ENCODE data around the gene RAPGEF1.

Gene RAPGEF1

GRCh38 chr9:131671133-131671520 lies 68.7 kb downstream of the RAPGEF1 start:
- Histone ChIP-seq H2BK5ac (ENCODE audit: low read length) (no peak overlapping the region), H3K9ac (ENCODE audit: low read length) (no peak overlapping the region), H3K18ac (ENCODE audit: low read length) (peak overlapping the region; percentile 24), H3K4me2 (ENCODE audit: low read length) (no peak overlapping the region), H3K4ac (ENCODE audit: low read depth, low read length) (no peak overlapping the region), H2AK5ac (ENCODE audit: low read length) (no peak overlapping the region), H4K5ac (ENCODE audit: low read length) (no peak overlapping the region), H3K79me1 (ENCODE audit: low read length) (peaks cover 29% of the 10 kb centered on the region), H3K4me1 (ENCODE audit: control insufficient read depth, low read depth, low read length) (peaks cover 27% of the 10 kb centered on the region), H3K4me3 (ENCODE audit: low read length) (no peak overlapping the region), H4K8ac (ENCODE audit: low read depth, low read length) (no peak overlapping the region), H3K27ac (ENCODE audit: low read depth, low read length) (no peak overlapping the region), H3K27me3 (ENCODE audit: insufficient read depth, low read length, poor library complexity) (no peaks in the 10 kb centered on the region), H3K79me2 (ENCODE audit: control insufficient read depth, insufficient read depth, low read length) (peaks cover 32% of the 10 kb centered on the region), H3K56ac (ENCODE audit: low read length) (no peak overlapping the region), H2BK15ac (replicated peaks; ENCODE audit: low read depth) (no peak overlapping the region), H2BK120ac (ENCODE audit: low read depth, low read length) (no peak overlapping the region), H3K36me3 (ENCODE audit: control insufficient read depth, insufficient read depth, low read length) (no peaks in the 10 kb centered on the region), H3K23ac (ENCODE audit: low read length) (no peak overlapping the region)
- DNase-seq = peak; percentile 60
- WGBS (ENCODE audit: extremely low coverage, insufficient coverage, low lambda C conversion rate) = no CpG with 5 or more reads among the region's 9 CpGs

- H3K79me2 ChIP-seq (ENCODE audit: control insufficient read depth, insufficient read depth, low read length) = peaks cover 30% of the 10 kb centered on the region
- H3K18ac ChIP-seq (ENCODE audit: low read length) = peak overlapping the region; percentile 24
- peaks cover 27% of the 10 kb centered on the region for H3K4me1 ChIP-seq (ENCODE audit: control insufficient read depth, low read depth, low read length)
- H3K27ac ChIP-seq (ENCODE audit: low read depth, low read length) = peak overlapping the region; percentile 36
- no peak for DNase-seq
- no peaks in the 10 kb centered on the region for H3K27me3 ChIP-seq (ENCODE audit: insufficient read depth, low read length, poor library complexity)
- peak overlapping the region; percentile 47 for H4K5ac ChIP-seq (ENCODE audit: low read length)
- peaks cover 28% of the 10 kb centered on the region for H3K79me1 ChIP-seq (ENCODE audit: low read length)
- H2BK120ac ChIP-seq (ENCODE audit: low read depth, low read length) = no peak overlapping the region
- no peak overlapping the region for H2AK5ac ChIP-seq (ENCODE audit: low read length)
- H2BK15ac ChIP-seq (replicated peaks; ENCODE audit: low read depth) = no peak overlapping the region
- no peak overlapping the region for H3K23ac ChIP-seq (ENCODE audit: low read length)
- H4K8ac ChIP-seq (ENCODE audit: low read depth, low read length) = no peak overlapping the region
- H3K4me3 ChIP-seq (ENCODE audit: low read length) = no peak overlapping the region
- H2BK5ac ChIP-seq (ENCODE audit: low read length) = no peak overlapping the region
- H3K4me2 ChIP-seq (ENCODE audit: low read length) = no peak overlapping the region
- no peak overlapping the region for H3K4ac ChIP-seq (ENCODE audit: low read depth, low read length)
- H3K36me3 ChIP-seq (ENCODE audit: control insufficient read depth, insufficient read depth, low read length) = no peaks in the 10 kb centered on the region
- H3K56ac ChIP-seq (ENCODE audit: low read length) = peak overlapping the region; percentile 56
- no CpG with 5 or more reads among the region's 13 CpGs for WGBS (ENCODE audit: extremely low coverage, insufficient coverage, low lambda C conversion rate)
- peak overlapping the region; percentile 25 for H3K9ac ChIP-seq (ENCODE audit: low read length)
Measured at GRCh38 chr9:131670247-131671132, 69.4 kb downstream of the RAPGEF1 start.

GRCh38 chr9:131669269-131670157 lies 70.4 kb downstream of the RAPGEF1 start:
- no peak overlapping the region for H2BK120ac ChIP-seq (ENCODE audit: low read depth, low read length)
- no peak overlapping the region for H4K5ac ChIP-seq (ENCODE audit: low read length)
- no peak overlapping the region for H3K4me2 ChIP-seq (ENCODE audit: low read length)
- peak overlapping the region; percentile 15 for H3K9ac ChIP-seq (ENCODE audit: low read length)
- H2BK5ac ChIP-seq (ENCODE audit: low read length) = no peak overlapping the region
- H3K4me3 ChIP-seq (ENCODE audit: low read length) = no peak overlapping the region
- H3K27ac ChIP-seq (ENCODE audit: low read depth, low read length) = no peak overlapping the region
- H2AK5ac ChIP-seq (ENCODE audit: low read length) = peak overlapping the region; percentile 52
- H3K27me3 ChIP-seq (ENCODE audit: insufficient read depth, low read length, poor library complexity) = no peaks in the 10 kb centered on the region
- H3K79me1 ChIP-seq (ENCODE audit: low read length) = peaks cover 26% of the 10 kb centered on the region
- H3K4me1 ChIP-seq (ENCODE audit: control insufficient read depth, low read depth, low read length) = peaks cover 26% of the 10 kb centered on the region
- no peak overlapping the region for H2BK15ac ChIP-seq (replicated peaks; ENCODE audit: low read depth)
- H3K4ac ChIP-seq (ENCODE audit: low read depth, low read length) = no peak overlapping the region
- peak overlapping the region; percentile 75 for H3K23ac ChIP-seq (ENCODE audit: low read length)
- H3K79me2 ChIP-seq (ENCODE audit: control insufficient read depth, insufficient read depth, low read length) = peaks cover 27% of the 10 kb centered on the region
- peak overlapping the region; percentile 71 for H3K56ac ChIP-seq (ENCODE audit: low read length)
- no peaks in the 10 kb centered on the region for H3K36me3 ChIP-seq (ENCODE audit: control insufficient read depth, insufficient read depth, low read length)
- H4K8ac ChIP-seq (ENCODE audit: low read depth, low read length) = no peak overlapping the region
- WGBS (ENCODE audit: extremely low coverage, insufficient coverage, low lambda C conversion rate) = no CpG with 5 or more reads among the region's 12 CpGs
- DNase-seq = no peak
- H3K18ac ChIP-seq (ENCODE audit: low read length) = no peak overlapping the region

GRCh38 chr9:131668439-131669268 lies 71.2 kb downstream of the RAPGEF1 start:
- H3K4me1 ChIP-seq (ENCODE audit: control insufficient read depth, low read depth, low read length) = peaks cover 26% of the 10 kb centered on the region
- no CpG with 5 or more reads among the region's 15 CpGs for WGBS (ENCODE audit: extremely low coverage, insufficient coverage, low lambda C conversion rate)

GRCh38 chr9:131668057-131668438 lies 71.8 kb downstream of the RAPGEF1 start:
- no peak overlapping the region for H3K56ac ChIP-seq (ENCODE audit: low read length)
- DNase-seq = no peak
- no peak overlapping the region for H3K27ac ChIP-seq (ENCODE audit: low read depth, low read length)
- no peak overlapping the region for H3K4ac ChIP-seq (ENCODE audit: low read depth, low read length)
- no peak overlapping the region for H2BK15ac ChIP-seq (replicated peaks; ENCODE audit: low read depth)
- peaks cover 23% of the 10 kb centered on the region for H3K79me1 ChIP-seq (ENCODE audit: low read length)
- H3K18ac ChIP-seq (ENCODE audit: low read length) = no peak overlapping the region
- H2BK120ac ChIP-seq (ENCODE audit: low read depth, low read length) = no peak overlapping the region
- H4K8ac ChIP-seq (ENCODE audit: low read depth, low read length) = no peak overlapping the region
- H3K4me2 ChIP-seq (ENCODE audit: low read length) = no peak overlapping the region
- WGBS (ENCODE audit: extremely low coverage, insufficient coverage, low lambda C conversion rate) = no CpG with 5 or more reads among the region's 9 CpGs
- no peak overlapping the region for H4K5ac ChIP-seq (ENCODE audit: low read length)
- H3K23ac ChIP-seq (ENCODE audit: low read length) = no peak overlapping the region
- H2AK5ac ChIP-seq (ENCODE audit: low read length) = no peak overlapping the region
- H3K9ac ChIP-seq (ENCODE audit: low read length) = no peak overlapping the region
- no peaks in the 10 kb centered on the region for H3K36me3 ChIP-seq (ENCODE audit: control insufficient read depth, insufficient read depth, low read length)
- peaks cover 21% of the 10 kb centered on the region for H3K79me2 ChIP-seq (ENCODE audit: control insufficient read depth, insufficient read depth, low read length)
- H3K4me1 ChIP-seq (ENCODE audit: control insufficient read depth, low read depth, low read length) = peaks cover 26% of the 10 kb centered on the region
- H3K27me3 ChIP-seq (ENCODE audit: insufficient read depth, low read length, poor library complexity) = no peaks in the 10 kb centered on the region
- H2BK5ac ChIP-seq (ENCODE audit: low read length) = no peak overlapping the region
- no peak overlapping the region for H3K4me3 ChIP-seq (ENCODE audit: low read length)

More at GRCh38 chr9:131668439-131669268, 71.2 kb downstream of the RAPGEF1 start:
- no peak overlapping the region for H3K27ac ChIP-seq (ENCODE audit: low read depth, low read length)
- H3K4me3 ChIP-seq (ENCODE audit: low read length) = no peak overlapping the region
- no peak overlapping the region for H3K4ac ChIP-seq (ENCODE audit: low read depth, low read length)
- no peak overlapping the region for H2BK15ac ChIP-seq (replicated peaks; ENCODE audit: low read depth)
- H3K79me2 ChIP-seq (ENCODE audit: control insufficient read depth, insufficient read depth, low read length) = peaks cover 22% of the 10 kb centered on the region
- no peaks in the 10 kb centered on the region for H3K36me3 ChIP-seq (ENCODE audit: control insufficient read depth, insufficient read depth, low read length)
- H3K4me2 ChIP-seq (ENCODE audit: low read length) = no peak overlapping the region
- H3K9ac ChIP-seq (ENCODE audit: low read length) = peak overlapping the region; percentile 15
- H3K79me1 ChIP-seq (ENCODE audit: low read length) = peaks cover 24% of the 10 kb centered on the region
- no peaks in the 10 kb centered on the region for H3K27me3 ChIP-seq (ENCODE audit: insufficient read depth, low read length, poor library complexity)
- no peak for DNase-seq
- no peak overlapping the region for H4K8ac ChIP-seq (ENCODE audit: low read depth, low read length)
- H2BK120ac ChIP-seq (ENCODE audit: low read depth, low read length) = no peak overlapping the region
- H3K56ac ChIP-seq (ENCODE audit: low read length) = peak overlapping the region; percentile 40
- no peak overlapping the region for H2BK5ac ChIP-seq (ENCODE audit: low read length)
- peak overlapping the region; percentile 52 for H2AK5ac ChIP-seq (ENCODE audit: low read length)
- H3K23ac ChIP-seq (ENCODE audit: low read length) = peak overlapping the region; percentile 75
- no peak overlapping the region for H4K5ac ChIP-seq (ENCODE audit: low read length)
- H3K18ac ChIP-seq (ENCODE audit: low read length) = no peak overlapping the region
